KG1 (cell line): ENCODE results near the gene ATG16L2.
"Not testable (repeated sequence)": the region's sequence is repeated elsewhere in the genome, so short reads cannot be mapped to it uniquely, and the experiment has no call there.

Experiments
- DNase-seq: peaks from one replicate; lab custom pipeline; 2025; lab: John Stamatoyannopoulos, UW

Gene ATG16L2

DNA sequence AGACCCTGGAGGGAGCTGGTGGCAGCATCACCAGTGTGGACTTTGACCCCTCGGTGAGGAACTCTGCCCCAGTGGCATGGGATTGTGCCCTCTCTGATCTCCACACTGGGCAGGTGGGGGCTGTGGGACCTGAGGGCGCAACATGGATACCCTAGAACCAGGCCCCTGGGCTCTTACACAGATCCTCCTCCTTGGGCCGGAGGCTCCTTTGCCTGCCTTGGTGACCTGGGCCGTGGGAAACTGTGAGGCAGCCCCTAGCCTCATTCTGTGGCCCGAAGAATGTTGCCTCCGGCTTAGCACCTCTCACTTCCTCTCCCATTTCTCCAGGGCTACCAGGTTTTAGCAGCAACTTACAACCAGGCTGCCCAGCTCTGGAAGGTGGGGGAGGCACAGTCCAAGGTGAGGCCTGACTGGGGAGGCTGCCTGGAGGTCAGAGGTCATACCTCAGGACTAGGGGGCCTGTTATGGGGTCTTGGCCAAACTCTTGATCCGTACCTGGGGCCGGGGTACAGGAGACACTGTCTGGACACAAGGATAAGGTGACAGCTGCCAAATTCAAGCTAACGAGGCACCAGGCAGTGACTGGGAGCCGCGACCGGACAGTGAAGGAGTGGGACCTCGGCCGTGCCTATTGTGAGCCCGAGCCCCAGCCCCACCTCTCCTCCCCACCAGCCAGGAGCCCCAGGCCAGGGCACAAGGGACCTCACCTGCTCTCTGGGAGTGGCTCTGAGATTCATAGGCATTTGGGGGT lies 12.2 kb downstream of the ATG16L2 start:
- DNase-seq: no peak

DNA sequence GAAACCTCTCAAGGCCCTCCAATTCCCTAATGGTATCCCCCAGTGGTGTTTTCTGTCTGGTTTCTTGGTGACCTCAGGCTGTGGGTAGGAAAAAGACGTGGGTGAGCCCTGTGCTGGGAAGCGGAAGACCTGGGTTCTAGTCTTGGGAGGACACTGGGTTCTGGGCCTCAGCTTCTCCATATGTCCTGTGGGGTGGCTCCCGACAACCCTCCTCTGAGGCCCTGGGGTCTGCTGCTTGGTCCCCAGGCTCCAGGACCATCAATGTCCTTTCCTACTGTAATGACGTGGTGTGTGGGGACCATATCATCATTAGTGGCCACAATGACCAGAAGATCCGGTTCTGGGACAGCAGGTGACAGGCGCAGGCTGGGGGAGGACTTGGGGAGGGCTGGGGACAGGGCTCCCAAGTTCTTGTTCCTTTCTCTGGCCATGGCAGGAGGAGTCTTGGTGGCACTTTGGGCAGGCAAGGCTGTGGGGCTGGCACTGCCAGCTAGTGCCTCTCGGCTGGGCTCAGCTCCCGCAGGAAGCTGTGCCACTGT lies 12.8 kb downstream of the ATG16L2 start:
- no peak for DNase-seq

DNA sequence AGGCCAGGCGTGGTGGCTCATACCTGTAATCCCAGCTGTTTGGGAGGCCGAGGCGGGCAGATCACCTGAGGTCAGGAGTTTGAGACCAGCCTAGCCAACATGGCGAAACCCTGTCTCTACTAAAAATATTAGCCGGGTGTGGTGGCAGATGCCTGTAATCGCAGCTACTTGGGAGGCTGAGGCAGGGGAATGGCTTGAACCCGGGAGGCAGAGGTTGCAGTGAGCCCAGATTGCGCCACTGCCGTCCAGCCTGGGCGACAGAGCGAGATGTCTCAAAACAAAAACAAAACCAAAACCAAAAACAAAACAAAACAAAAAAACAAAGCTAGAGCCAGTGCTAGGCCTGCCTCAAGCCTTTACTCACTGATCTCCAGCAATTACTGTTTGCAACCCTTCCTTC lies 13.4 kb downstream of the ATG16L2 start:
- DNase-seq: not testable (repeated sequence)

DNA sequence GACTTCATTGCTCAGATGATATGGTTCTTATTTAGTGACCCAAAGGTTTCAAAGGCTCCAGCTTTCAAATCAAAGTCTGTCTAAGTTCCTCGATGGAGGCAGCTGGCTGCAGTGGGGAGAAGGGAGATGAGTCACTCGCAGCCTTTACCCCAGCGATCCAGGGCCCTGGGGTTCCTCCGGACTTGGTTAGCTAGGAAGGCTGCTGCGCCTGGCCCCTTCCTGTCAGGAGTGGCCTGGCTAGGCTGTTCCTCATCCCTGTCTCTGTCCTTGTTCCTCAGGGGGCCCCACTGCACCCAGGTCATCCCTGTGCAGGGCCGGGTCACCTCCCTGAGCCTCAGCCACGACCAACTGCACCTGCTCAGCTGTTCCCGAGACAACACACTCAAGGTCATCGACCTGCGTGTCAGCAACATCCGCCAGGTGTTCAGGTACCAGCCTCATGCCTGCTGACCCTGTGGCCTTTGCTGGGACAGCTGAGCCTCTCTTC lies 13.9 kb downstream of the ATG16L2 start:
- no peak for DNase-seq

DNA sequence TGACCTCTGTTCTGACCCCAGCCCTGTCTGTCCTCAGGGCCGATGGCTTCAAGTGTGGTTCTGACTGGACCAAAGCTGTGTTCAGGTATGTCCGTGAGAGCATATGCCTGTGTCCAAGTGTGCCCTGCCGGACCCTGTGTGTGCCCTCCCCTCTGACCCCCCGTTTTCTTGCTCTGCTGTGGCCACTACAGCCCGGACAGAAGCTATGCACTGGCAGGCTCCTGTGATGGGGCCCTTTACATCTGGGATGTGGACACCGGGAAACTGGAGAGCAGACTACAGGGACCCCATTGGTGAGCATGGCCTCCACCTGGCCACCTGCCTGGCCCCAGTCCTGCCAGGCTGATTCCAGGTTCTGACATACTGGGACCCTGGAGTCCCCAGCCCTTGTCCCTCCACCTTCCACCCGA lies 14.5 kb downstream of the ATG16L2 start:
- no peak for DNase-seq

DNA sequence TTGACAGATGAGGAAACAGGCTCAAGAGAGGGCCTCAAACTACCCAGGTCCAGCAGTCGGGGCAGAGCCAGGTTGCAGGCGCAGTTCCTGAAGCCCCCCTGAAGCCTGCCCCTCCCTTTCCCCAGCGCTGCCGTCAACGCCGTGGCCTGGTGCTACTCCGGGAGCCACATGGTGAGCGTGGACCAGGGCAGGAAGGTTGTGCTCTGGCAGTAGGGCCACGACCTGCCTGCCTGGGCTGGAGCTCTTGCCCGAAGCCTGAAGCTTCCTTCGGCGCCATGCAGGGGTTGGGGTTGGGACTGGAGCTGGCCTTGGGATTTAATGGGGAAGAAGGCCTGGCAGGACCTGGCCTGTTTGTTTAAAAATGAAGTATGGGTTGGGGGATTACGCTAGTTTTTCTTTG lies 15.0 kb downstream of the ATG16L2 start:
- no peak for DNase-seq

DNA sequence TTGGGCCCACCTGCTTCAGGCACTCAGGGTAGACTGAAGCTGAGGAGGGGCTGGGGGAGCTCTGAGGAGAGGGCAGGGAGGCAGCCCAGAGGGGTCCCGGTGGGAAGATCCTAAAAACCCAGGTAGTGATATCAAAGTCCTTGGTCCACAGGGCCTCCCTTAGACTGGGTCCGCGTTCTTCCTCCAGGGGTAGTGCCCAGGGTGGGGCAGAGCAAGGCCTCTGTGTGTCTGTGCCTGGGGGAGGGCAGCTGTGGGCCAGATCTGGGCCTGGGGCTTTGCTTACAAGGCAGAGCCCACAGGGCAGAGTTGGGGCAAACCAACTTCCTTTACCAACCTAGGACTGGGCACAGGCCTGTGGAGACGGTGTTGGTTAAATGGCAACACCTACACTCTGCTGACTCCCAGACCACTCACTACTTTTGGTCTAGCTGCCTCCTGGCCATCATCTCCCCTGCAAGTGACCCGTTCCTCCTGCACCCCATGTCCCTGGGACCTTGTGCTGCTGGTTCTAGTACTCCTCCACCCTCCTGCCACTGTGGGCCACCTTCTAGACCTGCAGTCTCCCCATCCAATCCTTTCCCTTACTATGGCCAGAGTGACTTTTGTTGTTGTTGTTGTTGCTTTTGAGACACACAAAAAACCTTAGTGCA lies 15.8 kb downstream of the ATG16L2 start:
- DNase-seq: no peak

DNA sequence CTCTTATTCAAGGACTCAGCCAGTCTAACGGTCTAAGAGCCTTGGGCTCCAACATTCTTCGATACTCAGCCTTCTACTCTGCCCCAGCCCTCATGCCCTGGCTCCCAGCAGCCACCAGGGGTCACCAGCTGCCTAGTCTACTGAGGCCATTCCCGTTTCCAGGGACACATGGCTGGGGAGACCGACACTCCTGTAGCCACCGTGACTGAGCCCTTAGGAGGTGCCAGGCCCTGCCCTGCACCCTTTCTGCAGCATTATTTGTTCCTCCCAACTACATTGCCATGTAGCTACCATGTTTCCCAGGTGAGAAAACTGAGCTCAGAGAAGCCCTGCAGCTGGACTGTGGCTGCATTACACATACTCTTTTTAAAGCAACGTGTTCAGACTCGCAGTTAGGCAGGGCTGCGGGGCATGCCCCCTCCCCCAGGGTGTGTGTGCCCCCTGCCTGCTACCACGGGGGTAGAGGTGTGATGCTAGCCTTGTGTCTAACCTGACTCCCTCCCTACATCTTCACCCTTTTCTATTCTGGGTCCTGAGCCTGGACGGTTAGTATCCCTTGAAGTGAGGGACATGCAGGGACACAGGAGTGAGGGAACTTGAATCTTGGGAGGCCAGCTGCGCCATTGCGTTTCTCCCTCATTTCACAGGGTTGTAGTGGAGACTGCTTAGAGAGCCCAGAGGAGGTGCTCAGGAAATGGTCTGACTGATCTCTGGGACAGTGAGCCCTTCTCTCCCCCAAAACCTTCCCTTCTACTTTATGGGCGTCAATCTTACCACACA lies 17.5 kb downstream of the ATG16L2 start:
- DNase-seq: peak; percentile 41

DNA sequence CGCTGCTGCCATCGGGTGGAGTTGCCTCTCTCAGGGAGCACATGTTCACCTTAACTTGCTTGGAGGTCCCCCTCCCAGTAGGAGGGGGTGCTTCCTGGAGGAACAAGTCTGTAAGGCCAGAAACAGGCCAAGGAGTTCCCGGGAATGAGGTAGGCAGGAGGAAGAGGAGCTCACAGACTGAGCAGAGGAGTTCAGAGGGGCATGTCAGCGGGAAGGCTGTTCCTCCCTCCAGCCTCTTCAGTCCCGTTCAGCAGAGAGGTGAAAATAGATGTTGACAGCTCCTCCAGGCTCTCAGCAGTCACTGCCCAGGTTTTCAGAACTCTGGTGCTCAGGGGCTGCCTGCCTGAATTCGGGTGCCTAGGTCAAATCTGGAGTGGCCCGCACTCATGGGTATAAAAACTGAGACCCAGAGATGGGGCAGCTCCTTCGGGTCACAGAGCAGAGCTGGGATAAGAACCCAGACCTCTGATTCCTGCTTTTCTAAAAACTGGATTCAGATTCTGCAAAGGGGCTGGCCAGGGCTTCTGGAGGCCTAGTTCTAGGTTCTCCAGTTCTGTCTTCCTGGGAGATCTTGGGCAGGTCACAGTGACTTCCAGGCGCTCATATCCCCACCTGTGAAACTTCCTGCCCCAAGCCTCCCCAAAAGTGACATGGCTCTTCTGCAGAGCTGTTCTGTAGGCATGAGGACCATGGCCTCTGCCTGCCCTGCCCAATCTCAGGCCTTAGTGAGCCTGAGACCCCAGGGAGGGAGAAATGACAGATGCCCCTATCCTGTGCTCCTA lies 18.3 kb downstream of the ATG16L2 start:
- DNase-seq: no peak

DNA sequence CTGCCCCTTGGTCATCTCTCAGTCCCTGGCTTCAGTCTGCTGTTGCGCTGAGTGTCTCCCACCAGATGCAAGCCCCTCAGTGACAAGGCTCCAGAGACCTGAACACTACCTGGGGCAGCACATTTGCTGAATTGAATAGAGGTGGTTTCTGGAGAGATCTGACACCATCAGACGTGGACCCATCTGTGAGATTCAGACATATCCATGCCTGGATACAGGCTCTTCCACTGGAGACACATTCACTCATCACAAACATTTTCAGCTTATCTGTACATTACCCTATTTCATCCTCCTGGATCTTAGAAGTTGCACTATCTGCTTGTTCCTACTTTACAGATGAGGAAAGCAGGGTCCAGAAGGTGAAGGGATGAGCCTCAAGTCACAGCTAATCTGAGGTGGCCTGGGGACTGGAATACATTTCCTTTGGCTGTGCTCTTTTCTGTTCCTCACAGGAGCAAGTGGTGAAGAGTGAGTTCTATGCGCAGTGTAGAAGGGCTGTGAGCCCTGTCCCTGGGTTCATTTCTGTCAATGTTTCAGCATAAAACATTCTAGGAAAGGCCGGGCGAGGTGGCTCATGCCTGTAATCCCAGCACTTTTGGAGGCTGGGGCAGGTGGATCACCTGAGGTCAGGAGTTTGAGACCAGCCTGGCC lies 19.0 kb downstream of the ATG16L2 start:
- no peak for DNase-seq

DNA sequence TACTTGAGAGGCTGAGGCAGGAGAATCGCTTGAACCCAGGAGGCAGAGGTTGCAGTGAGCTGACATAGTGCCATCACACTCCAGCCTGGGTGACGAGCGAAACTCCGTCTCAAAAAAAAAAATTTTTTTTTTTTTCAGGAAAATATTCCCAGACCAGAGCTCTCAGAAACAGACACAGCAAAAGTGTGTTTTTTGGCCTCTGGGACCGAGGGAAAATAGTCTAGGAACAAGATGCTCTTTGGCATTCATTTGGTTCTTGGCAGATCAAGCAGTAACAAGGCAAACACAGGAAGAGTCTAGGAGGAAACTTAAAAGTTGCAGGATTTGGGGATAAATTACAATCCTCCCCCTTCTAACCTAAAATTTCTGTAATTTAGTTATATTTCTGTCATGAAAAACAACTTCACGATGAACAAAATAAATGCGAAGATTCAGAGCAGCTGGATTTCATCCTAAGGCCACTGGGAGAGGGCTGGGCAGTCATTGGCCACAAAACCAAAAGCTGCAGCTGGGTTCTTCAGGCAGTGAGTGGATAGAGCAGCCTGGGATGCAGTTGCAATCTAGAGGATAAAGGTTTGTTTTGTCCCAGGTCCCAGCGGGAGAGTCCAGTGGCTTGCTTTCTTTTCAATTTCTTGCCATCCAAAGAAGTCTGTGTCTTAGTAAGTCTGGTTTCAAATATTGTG lies 19.7 kb downstream of the ATG16L2 start:
- no peak for DNase-seq

DNA sequence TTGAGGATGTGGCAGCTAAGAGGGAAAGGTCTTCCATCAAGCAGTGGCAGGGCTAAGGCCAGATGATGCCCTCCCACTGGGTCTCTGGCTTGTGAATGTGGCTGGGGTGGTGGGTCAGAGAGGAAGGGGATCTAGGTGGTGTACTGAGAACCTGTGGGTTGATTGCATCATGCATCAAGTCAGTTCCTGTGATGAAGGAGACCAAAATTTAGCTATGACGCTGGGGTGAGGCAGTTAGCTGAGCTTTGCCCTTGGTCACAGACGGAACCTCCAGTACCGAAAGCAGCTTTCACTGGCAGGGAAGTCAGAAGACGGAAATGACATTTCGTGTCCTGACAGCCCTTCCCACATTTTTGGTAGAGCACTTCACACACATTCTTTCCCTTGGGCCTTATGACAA lies 20.7 kb downstream of the ATG16L2 start:
- DNase-seq: no peak

DNA sequence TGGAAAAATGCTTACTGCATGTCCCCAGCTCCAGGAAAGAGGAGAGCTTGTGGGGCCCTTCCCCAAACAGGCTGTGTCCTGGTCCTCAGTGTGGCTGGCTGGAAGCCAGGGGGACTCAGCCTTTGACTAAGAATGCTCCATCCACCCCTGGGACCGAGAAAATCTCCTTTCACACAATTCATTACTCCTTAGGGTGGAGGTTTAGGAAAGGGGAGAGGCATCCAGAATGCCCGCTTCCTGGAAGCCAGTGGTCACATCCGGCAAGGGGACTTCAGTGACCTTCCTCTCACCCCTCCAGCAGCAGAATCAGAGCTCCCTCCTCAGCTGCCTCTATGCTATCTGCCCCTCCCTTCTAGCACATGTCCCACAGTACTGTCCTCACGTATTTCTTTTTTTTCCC lies 21.9 kb downstream of the ATG16L2 start:
- DNase-seq: no peak

DNA sequence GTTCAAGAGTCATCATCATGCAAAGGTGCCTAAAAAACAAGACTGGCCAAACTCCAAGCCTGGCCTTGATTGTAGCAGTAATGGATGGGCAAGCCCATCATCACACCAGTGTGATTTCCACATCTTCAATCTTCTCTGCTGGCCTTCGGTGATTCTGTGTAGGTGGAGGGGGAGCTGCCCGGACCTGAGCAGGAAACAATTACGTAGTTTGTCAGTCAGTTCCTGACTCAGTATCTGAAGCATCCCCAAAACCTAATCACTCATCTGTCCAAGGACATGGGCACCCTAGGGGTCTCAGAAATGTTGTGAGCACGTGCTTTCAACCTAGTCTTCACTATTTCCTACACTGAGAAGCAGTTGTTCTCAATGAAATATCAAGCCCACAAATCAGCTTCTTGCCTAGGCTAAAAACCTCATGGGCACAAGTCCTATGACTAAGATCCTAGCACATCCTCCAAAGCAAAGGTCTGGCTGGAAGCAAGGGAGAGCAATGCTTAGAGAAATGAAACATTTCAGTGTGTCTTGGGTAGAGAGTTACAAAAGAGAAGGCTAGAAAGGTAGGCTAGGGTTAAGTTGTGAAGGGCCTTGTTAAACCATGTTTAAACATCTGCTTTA lies 24.6 kb downstream of the ATG16L2 start:
- no peak for DNase-seq

DNA sequence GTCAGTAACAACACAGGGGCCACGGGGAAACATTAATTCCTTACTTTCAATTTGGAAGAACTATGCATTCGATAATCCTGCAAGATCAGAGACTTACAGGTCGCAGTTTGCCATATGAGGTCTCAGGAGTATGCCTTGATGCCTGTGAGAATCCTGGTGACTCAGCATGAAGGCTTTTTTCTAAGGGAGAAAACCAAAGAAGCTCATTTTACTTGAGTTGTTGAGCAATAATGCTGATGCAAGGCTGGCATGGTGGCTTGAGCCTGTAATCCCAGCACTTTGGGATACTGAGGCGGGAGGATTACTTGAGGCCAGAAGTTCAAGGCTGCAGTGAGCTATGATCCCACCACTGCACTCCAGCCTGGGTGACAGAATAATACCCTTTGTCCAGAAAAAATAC lies 26.6 kb downstream of the ATG16L2 start:
- no peak for DNase-seq

DNA sequence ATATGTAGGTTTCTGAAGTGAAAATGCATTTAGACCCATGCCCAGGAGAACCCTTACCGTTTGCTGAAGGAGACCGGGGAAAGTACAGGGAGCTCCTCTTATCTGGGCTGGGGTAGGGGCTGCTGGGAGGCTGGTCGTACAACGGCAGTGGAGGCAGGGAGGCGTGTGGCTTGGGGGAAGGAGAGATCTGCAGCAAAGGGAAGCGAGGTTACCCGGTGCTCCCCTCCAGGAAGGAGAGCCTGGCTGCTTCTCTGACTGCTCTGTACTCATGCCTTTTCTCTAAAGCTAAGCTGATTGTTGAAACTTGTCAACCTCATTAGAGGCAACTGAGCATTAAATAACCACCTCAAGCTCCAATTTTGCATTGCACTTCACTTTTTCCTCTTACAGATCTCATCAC lies 27.2 kb downstream of the ATG16L2 start:
- DNase-seq: no peak

DNA sequence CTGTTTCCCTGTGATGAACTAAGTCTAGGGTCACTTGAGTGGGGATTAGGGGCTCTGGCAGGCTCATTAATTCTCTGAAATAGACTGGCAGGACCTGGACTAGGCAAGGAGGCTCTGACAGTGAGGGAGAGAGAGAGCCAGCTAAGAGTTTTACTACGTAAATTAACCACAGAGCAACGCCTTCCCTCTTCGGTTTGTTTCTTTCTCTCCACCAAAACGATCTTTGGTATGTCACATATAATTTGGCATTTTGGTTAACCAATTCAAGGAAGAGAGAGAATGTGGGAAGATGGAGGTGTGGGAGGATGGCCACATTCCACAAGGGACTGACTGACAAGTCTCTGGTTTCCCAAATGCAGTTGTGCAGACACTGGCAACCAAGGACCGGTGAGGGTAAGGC lies 27.9 kb downstream of the ATG16L2 start:
- no peak for DNase-seq

DNA sequence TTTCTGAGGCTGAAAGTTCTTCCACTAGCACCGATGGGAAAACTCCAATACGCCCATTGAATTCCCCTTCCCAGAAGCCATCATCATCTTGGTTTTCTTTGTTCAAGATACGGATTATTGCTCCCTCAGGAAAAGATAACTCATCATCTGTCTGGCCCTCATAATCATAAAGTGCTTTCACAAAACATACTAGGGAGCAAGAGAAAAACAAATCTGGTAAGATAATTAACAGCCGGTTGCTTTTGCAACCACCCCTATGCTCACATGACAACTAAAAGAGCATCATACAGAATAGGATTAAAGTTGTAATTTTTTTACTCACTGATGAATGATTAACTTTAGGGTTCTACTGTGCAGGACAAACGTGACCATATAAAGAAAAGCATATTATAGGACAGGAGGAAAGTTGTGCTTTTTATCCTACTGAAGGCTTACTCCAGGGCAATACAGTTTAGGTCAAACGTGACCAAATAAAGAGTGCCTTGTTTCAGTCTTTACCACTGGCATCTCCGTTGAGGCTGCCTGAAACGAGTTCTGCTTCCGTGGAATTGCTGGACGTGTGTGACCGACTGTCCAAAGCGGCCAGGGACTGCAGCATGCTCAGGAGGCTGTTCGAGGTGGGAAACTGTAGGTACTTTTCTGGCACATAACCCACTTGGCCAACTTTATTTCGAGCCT lies 28.6 kb downstream of the ATG16L2 start:
- no peak for DNase-seq

DNA sequence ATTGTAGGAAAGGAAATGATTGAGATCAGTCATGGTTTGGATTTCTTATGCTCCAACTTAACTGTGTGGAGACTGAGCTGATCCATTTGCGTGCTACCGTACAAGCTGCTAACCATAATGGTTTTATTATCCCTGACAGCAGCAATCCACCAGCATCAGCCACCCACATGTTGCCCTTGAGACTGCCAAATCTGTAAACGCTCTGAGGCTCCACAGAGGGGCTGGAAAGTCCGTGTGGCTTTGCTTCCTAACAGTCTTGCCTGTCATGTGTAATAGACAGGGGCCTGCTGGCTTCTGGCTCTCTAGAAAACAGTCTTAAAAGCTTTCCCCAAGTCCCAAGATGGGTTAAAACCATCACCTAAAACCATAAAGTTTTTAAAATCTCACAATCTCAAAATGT lies 30.1 kb downstream of the ATG16L2 start:
- no peak for DNase-seq
